ENCODE measurements around the gene GTPBP3. TPM values are rescaled to one million over a fixed set of nuclear protein-coding genes. Genes with fewer than 3 reads are reported as not detected.

The GTPBP3 gene
- total and polyA plus RNA-seq, 9 of the 15 experiments (the other 6 are each of a cell fraction or from before 2014, with no cell fraction given), result 4.9 to 124 (median 22.6) TPM

GRCh38 chr19:17390665-17391370 is 53.5 kb downstream of the GTPBP3 start (continued):
- TF ChIP-seq POLR2AphosphoS5 (IDR thresholded peaks at IDR 0.05; ENCODE audit: control insufficient read depth, insufficient read depth, low read depth, low read length) (no peak), ATF3 (IDR thresholded peaks at IDR 0.05) (no peak), ATF3 (CRISPR knock-in tag; conservative IDR thresholded peaks at IDR 0.05) (no peak), SIN3A (IDR thresholded peaks at IDR 0.05; ENCODE audit: borderline replicate concordance in 2 of 2, control insufficient read depth in 1 of 2, low read depth in 2 of 2, low read length in 2 of 2) (0 out of 4 replicates have a peak, but pooled peaks have one; percentile 14 to 37), AFF1 (IDR thresholded peaks at IDR 0.05; ENCODE audit: low read depth in 1 of 2, partially characterized antibody in 2 of 2) (no peak), NCOA2 (IDR thresholded peaks at IDR 0.05; ENCODE audit: partially characterized antibody in 2 of 2) (no peak), FOXK2 (conservative IDR thresholded peaks at IDR 0.05 in 1 of 2, IDR thresholded peaks at IDR 0.05 in 1 of 2; ENCODE audit: low read depth in 2 of 2) (peak in 1 of 2 experiments; percentile 37; a peak in 2 of 4 replicates), ZBTB40 (IDR thresholded peaks at IDR 0.05) (0 out of 2 replicates have a peak, but pooled peaks have one; percentile 24), ZBTB40 (CRISPR knock-in tag; IDR thresholded peaks at IDR 0.05) (no peak), ZNF584 (CRISPR knock-in tag; IDR thresholded peaks at IDR 0.05; ENCODE audit: low read depth) (no peak), STAT5B (CRISPR knock-in tag; IDR thresholded peaks at IDR 0.05) (no peak)
